HG03558 (cell line): ENCODE data around the gene RBM17.
"Not testable (repeated sequence)": the region's sequence is repeated elsewhere in the genome, so short reads cannot be mapped to it uniquely, and the experiment has no call there.

ENCODE experiments used
- ATAC-seq: cut with Tn5 transposase; IDR thresholded peaks from one replicate; pipeline ENCODE4 v1.9.1; 2021; ENCODE audit warnings: moderate number of reproducible peaks; ENCODE audit not compliant: unreplicated experiment; ENCODE audit errors: extremely low read depth

The RBM17 gene

GRCh38 chr10:6055929-6056328 is 32.9 kb upstream of the RBM17 start:
- ATAC-seq = no peak

GRCh38 chr10:6056411-6057135 is 32.3 kb upstream of the RBM17 start:
- ATAC-seq = no peak

GRCh38 chr10:6058682-6059475 is 30.0 kb upstream of the RBM17 start:
- ATAC-seq = no peak

- ATAC-seq = no peak
Measured at GRCh38 chr10:6059506-6059905, 29.3 kb upstream of the RBM17 start.

- no peak for ATAC-seq
Measured at GRCh38 chr10:6061056-6061455, 27.8 kb upstream of the RBM17 start.

GRCh38 chr10:6062101-6062771 is 26.6 kb upstream of the RBM17 start, which contains the start of gene IL2RA:
IL2RA (minus strand) TSS chr10:6062367; CDS start chr10:6062151, 216 bp downstream.
- no peak for ATAC-seq

- no peak for ATAC-seq
Measured at GRCh38 chr10:6064119-6064518, 24.7 kb upstream of the RBM17 start.

GRCh38 chr10:6064726-6065125 is 24.1 kb upstream of the RBM17 start:
- ATAC-seq = not testable (repeated sequence)

- no peak for ATAC-seq
Measured at GRCh38 chr10:6065406-6065805, 23.4 kb upstream of the RBM17 start.

GRCh38 chr10:6065835-6066234 is 23.0 kb upstream of the RBM17 start:
- no peak for ATAC-seq

GRCh38 chr10:6067457-6067856 is 21.4 kb upstream of the RBM17 start:
- no peak for ATAC-seq

GRCh38 chr10:6068006-6068405 is 20.8 kb upstream of the RBM17 start:
- no peak for ATAC-seq

GRCh38 chr10:6068422-6068821 is 20.4 kb upstream of the RBM17 start:
- no peak for ATAC-seq

GRCh38 chr10:6069081-6069931 is 19.5 kb upstream of the RBM17 start:
- ATAC-seq = no peak

GRCh38 chr10:6070660-6071059 is 18.2 kb upstream of the RBM17 start:
- no peak for ATAC-seq

GRCh38 chr10:6071181-6072175 is 17.4 kb upstream of the RBM17 start:
- no peak for ATAC-seq

- ATAC-seq = peak; percentile 44
Measured at GRCh38 chr10:6072215-6072934, 16.5 kb upstream of the RBM17 start.
